T-helper 2 cell treated with Interferon-gamma antibody and Interleukin-4, amounts not matched to agents 5 μg/mL and 100 μg/mL, for 36 hours (primary cell): ENCODE data around the gene PHF1.

ENCODE experiments used
- DNase-seq: peaks from one replicate; pipeline ENCODE4 v3.0.0; 2021; ENCODE audit warnings: low spot score
- H3K27ac Mint-ChIP-seq: one replicate; pipeline ENCODE4 v1.8.0; 2021; ENCODE audit warnings: mild to moderate bottlenecking, mixed read lengths
- H3K27me3 Mint-ChIP-seq: one replicate; pipeline ENCODE4 v1.8.0; 2021; ENCODE audit warnings: low read depth, mixed read lengths
- H3K36me3 Mint-ChIP-seq: one replicate; pipeline ENCODE4 v1.8.0; 2021; ENCODE audit warnings: low read depth, mixed read lengths
- H3K4me1 Mint-ChIP-seq: one replicate; pipeline ENCODE4 v1.8.0; 2021; ENCODE audit warnings: low read depth, mixed read lengths
- H3K4me3 Mint-ChIP-seq: one replicate; pipeline ENCODE4 v1.8.0; 2022; ENCODE audit warnings: mild to moderate bottlenecking, moderate library complexity, mixed read lengths
- H3K9me3 Mint-ChIP-seq: one replicate; pipeline ENCODE4 v1.8.0; 2021; ENCODE audit warnings: mixed read lengths

The PHF1 gene

DNA sequence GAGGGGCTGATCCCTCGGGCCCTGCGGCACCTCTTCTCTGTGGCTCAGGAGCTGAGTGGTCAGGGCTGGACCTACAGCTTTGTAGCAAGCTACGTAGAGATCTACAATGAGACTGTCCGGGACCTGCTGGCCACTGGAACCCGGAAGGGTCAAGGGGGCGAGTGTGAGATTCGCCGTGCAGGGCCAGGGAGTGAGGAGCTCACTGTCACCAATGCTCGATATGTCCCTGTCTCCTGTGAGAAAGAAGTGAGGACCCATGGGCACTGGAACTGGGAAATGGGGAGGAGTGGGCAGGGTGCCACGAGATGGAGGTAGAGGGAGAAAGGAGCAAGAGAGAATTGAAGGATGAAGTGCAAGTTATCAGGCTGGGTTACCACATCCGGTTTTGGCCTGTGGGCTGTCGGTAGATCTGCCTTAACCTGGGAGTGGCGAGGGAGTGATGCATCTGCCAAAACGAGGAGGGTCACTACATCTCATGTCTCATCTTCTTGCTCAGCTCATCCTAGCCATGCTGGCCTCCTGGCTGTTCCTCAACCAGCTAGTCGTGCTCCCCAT is 5.4 kb upstream of the PHF1 start:
- H3K27ac Mint-ChIP-seq, result peak overlapping the region; percentile 50
- no peak for DNase-seq
- H3K4me3 Mint-ChIP-seq, result peak overlapping the region; percentile 21
- H3K4me1 Mint-ChIP-seq, result peaks cover 24% of the 10 kb centered on the region
- H3K9me3 Mint-ChIP-seq, result no peaks in the 10 kb centered on the region
- peaks cover 66% of the 10 kb centered on the region for H3K36me3 Mint-ChIP-seq
- no peaks in the 10 kb centered on the region for H3K27me3 Mint-ChIP-seq

- no peak for DNase-seq
- Mint-ChIP-seq H3K9me3 (no peaks in the 10 kb centered on the region), H3K4me1 (peaks cover 24% of the 10 kb centered on the region), H3K4me3 (no peak overlapping the region), H3K27me3 (no peaks in the 10 kb centered on the region), H3K27ac (peak overlapping the region; percentile 50), H3K36me3 (peaks cover 66% of the 10 kb centered on the region)
These were observed 4.7 kb upstream of the PHF1 start for GRCh38 chr6:33406126-33406525.

DNA sequence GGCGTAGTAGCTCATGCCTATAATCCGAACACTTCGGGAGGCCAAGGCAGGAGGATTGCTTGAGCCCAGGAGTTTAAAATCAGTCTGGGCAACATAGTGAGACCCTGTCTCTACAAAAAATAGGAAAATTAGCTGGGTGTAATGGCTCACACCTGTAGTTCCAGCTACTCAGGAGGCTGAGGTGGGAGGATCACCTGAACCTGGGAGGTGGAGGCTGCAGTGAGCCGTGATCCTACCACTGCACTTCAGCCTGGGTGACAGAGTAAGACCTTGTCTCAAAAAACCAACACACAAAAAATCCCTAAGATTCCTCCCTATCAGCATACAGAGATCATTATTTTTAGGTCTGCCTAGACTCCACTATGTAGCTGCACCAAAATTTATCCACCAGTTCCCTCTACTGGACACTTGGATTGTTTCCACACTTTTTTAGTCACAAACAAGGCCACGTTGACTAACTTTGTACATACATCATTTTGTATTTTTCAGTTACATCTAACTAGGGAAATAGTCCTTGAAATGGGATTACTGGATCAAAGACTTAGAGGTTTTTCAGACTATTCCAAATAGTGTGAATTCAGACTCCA is 3.6 kb upstream of the PHF1 start:
- no peak for DNase-seq
- no peak overlapping the region for H3K27ac Mint-ChIP-seq
- no peaks in the 10 kb centered on the region for H3K27me3 Mint-ChIP-seq
- H3K4me3 Mint-ChIP-seq, result no peak overlapping the region
- H3K36me3 Mint-ChIP-seq, result peaks cover 64% of the 10 kb centered on the region
- no peaks in the 10 kb centered on the region for H3K9me3 Mint-ChIP-seq
- H3K4me1 Mint-ChIP-seq, result peaks cover 30% of the 10 kb centered on the region

DNA sequence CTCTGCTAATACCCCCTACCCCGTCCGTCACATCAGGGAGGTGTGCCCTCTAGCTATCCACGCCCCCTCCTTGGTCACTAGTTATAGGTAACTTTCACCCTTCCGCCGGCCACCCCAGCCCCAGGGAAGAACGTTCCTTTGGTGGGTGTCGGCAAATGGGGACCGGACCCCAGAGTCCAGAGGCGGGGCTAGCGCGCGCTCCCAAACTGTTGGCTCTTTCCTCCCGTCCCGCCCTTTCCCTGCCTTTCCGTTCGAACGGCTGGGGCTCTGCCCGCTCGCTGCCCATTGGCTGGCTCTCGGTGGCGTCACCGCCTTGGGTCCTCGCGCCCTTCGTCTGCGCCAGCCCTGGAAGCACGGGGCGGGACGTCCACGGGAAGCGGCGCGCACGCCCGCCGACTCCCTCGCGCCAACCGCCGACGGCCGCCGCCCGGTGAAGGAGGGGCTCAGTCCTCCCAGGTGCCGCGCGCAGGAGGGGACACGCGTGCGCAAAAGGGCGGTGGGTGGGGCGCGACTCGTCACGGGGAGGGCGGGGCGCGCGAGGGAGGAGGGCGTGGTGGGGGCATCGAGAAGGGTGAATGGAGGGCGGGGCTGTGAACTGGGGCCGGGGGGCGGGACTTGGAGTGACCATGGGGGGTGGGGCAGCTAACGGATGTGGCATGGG is 634 bp upstream of the PHF1 start:
- Mint-ChIP-seq H3K4me3 (peak overlapping the region; percentile 88), H3K36me3 (peaks cover 60% of the 10 kb centered on the region), H3K27me3 (no peaks in the 10 kb centered on the region), H3K4me1 (peaks cover 35% of the 10 kb centered on the region), H3K9me3 (no peaks in the 10 kb centered on the region), H3K27ac (peak overlapping the region; percentile 97)
- DNase-seq, result peak; percentile 99

- Mint-ChIP-seq H3K9me3 (no peaks in the 10 kb centered on the region), H3K27ac (peak overlapping the region; percentile 83), H3K4me3 (peak overlapping the region; percentile 80), H3K36me3 (peaks cover 58% of the 10 kb centered on the region), H3K27me3 (no peaks in the 10 kb centered on the region), H3K4me1 (peaks cover 38% of the 10 kb centered on the region)
- DNase-seq, result no peak
These were observed 805 bp downstream of the PHF1 start for GRCh38 chr6:33411632-33412005.

- DNase-seq, result no peak
- Mint-ChIP-seq H3K27me3 (no peaks in the 10 kb centered on the region), H3K4me3 (peak overlapping the region; percentile 80), H3K9me3 (no peaks in the 10 kb centered on the region), H3K36me3 (peaks cover 53% of the 10 kb centered on the region), H3K4me1 (peaks cover 45% of the 10 kb centered on the region), H3K27ac (peak overlapping the region; percentile 64)
These were observed 1.6 kb downstream of the PHF1 start for GRCh38 chr6:33412140-33413009.

DNA sequence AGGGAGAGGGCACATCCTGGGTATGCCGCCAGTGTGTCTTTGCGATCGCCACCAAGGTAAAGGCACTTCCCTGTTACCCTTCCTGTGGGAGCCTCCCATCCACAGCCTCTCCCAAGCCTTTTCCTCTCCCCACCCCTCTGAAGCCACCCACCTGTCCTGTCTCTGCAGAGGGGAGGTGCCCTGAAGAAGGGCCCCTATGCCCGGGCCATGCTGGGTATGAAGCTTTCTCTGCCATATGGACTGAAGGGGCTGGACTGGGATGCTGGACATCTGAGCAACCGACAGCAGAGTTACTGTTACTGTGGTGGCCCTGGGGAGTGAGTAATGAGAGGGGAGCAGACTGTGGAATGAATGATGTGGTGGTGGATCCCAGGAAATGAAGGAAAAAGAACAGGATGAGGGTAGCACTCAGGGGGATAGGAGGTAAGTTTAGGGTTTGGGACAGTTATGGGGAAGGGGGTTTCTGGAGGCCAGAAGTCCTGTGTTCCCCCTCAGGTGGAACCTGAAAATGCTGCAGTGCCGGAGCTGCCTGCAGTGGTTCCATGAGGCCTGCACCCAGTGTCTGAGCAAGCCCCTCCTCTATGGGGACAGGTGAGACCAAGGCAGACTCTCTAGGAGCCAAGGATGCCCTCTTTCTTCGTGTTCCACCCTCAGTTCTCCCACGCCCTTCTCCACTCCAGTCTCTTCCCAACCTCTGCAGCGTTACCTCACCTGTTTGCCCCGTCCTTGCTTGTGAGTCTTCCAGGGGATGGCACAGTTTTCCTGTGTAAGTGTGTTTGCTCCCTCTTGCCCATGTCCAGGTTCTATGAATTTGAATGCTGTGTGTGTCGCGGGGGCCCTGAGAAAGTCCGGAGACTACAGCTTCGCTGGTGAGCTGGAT is 2.7 kb downstream of the PHF1 start:
- peaks cover 43% of the 10 kb centered on the region for H3K36me3 Mint-ChIP-seq

GRCh38 chr6:33414592-33415271 is 3.9 kb downstream of the PHF1 start:
- H3K27me3 Mint-ChIP-seq, result no peaks in the 10 kb centered on the region
- no peaks in the 10 kb centered on the region for H3K9me3 Mint-ChIP-seq
- H3K36me3 Mint-ChIP-seq, result peaks cover 38% of the 10 kb centered on the region
- peaks cover 56% of the 10 kb centered on the region for H3K4me1 Mint-ChIP-seq
- DNase-seq, result no peak
- peak overlapping the region; percentile 71 for H3K27ac Mint-ChIP-seq
- H3K4me3 Mint-ChIP-seq, result no peak overlapping the region

More for the DNA sequence above, 2.7 kb downstream of the PHF1 start:
- peak overlapping the region; percentile 71 for H3K27ac Mint-ChIP-seq
- H3K4me3 Mint-ChIP-seq, result no peak overlapping the region
- H3K4me1 Mint-ChIP-seq, result peaks cover 50% of the 10 kb centered on the region
- H3K27me3 Mint-ChIP-seq, result no peaks in the 10 kb centered on the region
- H3K9me3 Mint-ChIP-seq, result no peaks in the 10 kb centered on the region
- no peak for DNase-seq

- no peak for DNase-seq
- H3K36me3 Mint-ChIP-seq, result peaks cover 34% of the 10 kb centered on the region
- H3K27me3 Mint-ChIP-seq, result no peaks in the 10 kb centered on the region
These were observed 5.0 kb downstream of the PHF1 start for GRCh38 chr6:33415831-33416230.

GRCh38 chr6:33416386-33417127 is 5.7 kb downstream of the PHF1 start:
- H3K4me3 Mint-ChIP-seq, result peak overlapping the region; percentile 94
- peaks cover 32% of the 10 kb centered on the region for H3K36me3 Mint-ChIP-seq
- DNase-seq, result peak; percentile 41
- peak overlapping the region; percentile 99 for H3K27ac Mint-ChIP-seq
- H3K9me3 Mint-ChIP-seq, result no peaks in the 10 kb centered on the region
- H3K27me3 Mint-ChIP-seq, result peaks cover 2% of the 10 kb centered on the region
- peaks cover 61% of the 10 kb centered on the region for H3K4me1 Mint-ChIP-seq

More at GRCh38 chr6:33415831-33416230, 5.0 kb downstream of the PHF1 start:
- H3K27ac Mint-ChIP-seq, result peak overlapping the region; percentile 46
- H3K4me1 Mint-ChIP-seq, result peaks cover 57% of the 10 kb centered on the region
- no peaks in the 10 kb centered on the region for H3K9me3 Mint-ChIP-seq
- peak overlapping the region; percentile 94 for H3K4me3 Mint-ChIP-seq

GRCh38 chr6:33417128-33417902 is 6.5 kb downstream of the PHF1 start:
- peaks cover 63% of the 10 kb centered on the region for H3K4me1 Mint-ChIP-seq
- peaks cover 2% of the 10 kb centered on the region for H3K27me3 Mint-ChIP-seq
- peak overlapping the region; percentile 94 for H3K4me3 Mint-ChIP-seq
- H3K27ac Mint-ChIP-seq, result peak overlapping the region; percentile 99
- no peaks in the 10 kb centered on the region for H3K9me3 Mint-ChIP-seq
- peaks cover 32% of the 10 kb centered on the region for H3K36me3 Mint-ChIP-seq
- DNase-seq, result peak; percentile 38
